ENCODE measurements around the gene MBP.

- no peak for TF ChIP-seq CTCF (IDR thresholded peaks at IDR 0.05)
- TF ChIP-seq POLR2A (IDR thresholded peaks at IDR 0.05), result no peak
Measured at GRCh38 chr18:77025831-77026363, 106.7 kb downstream of the MBP start.

Data from thyroid gland (tissue), 4 donors.